Osteoblast (primary cell): ENCODE results near the gene KLF5. TPM values are rescaled to one million over a fixed set of nuclear protein-coding genes. Genes with fewer than 3 reads are reported as not detected.
A peak's percentile ranks its signal among the peaks of the same experiment; 100 is the strongest.

Experiments
- DNase-seq: peaks from one replicate; pipeline ENCODE4 v3.0.0; 2011; ENCODE audit warnings: low spot score, mixed read lengths; ENCODE audit not compliant: insufficient read length; ENCODE audit errors: missing footprints
- H2AFZ ChIP-seq: 2 replicates; pipeline ENCODE4 v1.6.0; 2011; ENCODE audit warnings: mild to moderate bottlenecking, low read length
- H3K27ac ChIP-seq: 2 replicates; pipeline ENCODE4 v1.5.1; 2011; ENCODE audit warnings: mild to moderate bottlenecking, low read depth, low read length, moderate library complexity
- H3K27me3 ChIP-seq: 2 replicates; pipeline ENCODE4 v1.6.0; 2012; ENCODE audit warnings: mild to moderate bottlenecking, control low read depth, inconsistent platforms, low read length, moderate library complexity; ENCODE audit not compliant: insufficient read depth
- H3K36me3 ChIP-seq: 2 replicates; pipeline ENCODE4 v1.5.1; 2011; ENCODE audit warnings: mild to moderate bottlenecking, low read length, control low read depth, moderate library complexity; ENCODE audit not compliant: insufficient read depth
- H3K4me1 ChIP-seq: 2 replicates; pipeline ENCODE4 v1.5.1; 2011; ENCODE audit warnings: mild to moderate bottlenecking, low read length, control low read depth, moderate library complexity; ENCODE audit not compliant: insufficient read depth
- H3K4me2 ChIP-seq: 2 replicates; pipeline ENCODE4 v1.6.0; 2011; ENCODE audit warnings: mild to moderate bottlenecking, low read length; ENCODE audit not compliant: insufficient read depth
- H3K4me3 ChIP-seq: fragments of 200-600 bp; sonication (generic); 3 replicates; pipeline ENCODE4 v1.5.1; 2012; ENCODE audit warnings: mild to moderate bottlenecking, low read length, inconsistent platforms; ENCODE audit not compliant: insufficient read depth
- H3K79me2 ChIP-seq: 2 replicates; pipeline ENCODE4 v1.6.0; 2012; ENCODE audit warnings: mild to moderate bottlenecking, low read length, control low read depth, inconsistent platforms; ENCODE audit not compliant: insufficient read depth
- H3K9me3 ChIP-seq: 2 replicates; pipeline ENCODE4 v1.5.1; 2011; ENCODE audit warnings: low read depth, low read length, control low read depth
- H4K20me1 ChIP-seq: 2 replicates; pipeline ENCODE4 v1.6.0; 2012; ENCODE audit warnings: mild to moderate bottlenecking, low read length, control low read depth; ENCODE audit not compliant: insufficient read depth
- CTCF ChIP-seq: IDR thresholded peaks from 2 replicates; pipeline ENCODE4 v1.5.1; 2011; ENCODE audit warnings: mild to moderate bottlenecking, low read depth, low read length, moderate library complexity; ENCODE audit errors: extremely low read depth
- total RNA-seq: library from RNA; depleted of rRNA; stranded (reverse); fragments of >200 nt; gene quantifications from 2 replicates; pipeline ENCODE4 v1.2.3, GENCODE V29; 2012

KLF5 gene
- total RNA-seq, 1 donor = 4.0 TPM

GRCh38 chr13:73107970-73108369 lies 49.2 kb downstream of the KLF5 start:
- Histone ChIP-seq H3K79me2 (no peaks in the 10 kb centered on the region), H3K4me3 (no peak overlapping the region)
- no peak for TF ChIP-seq CTCF

GRCh38 chr13:73109288-73109899 lies 50.6 kb downstream of the KLF5 start:
- Histone ChIP-seq H3K27ac (no peak overlapping the region), H3K27me3 (peaks cover 3% of the 10 kb centered on the region), H2AFZ (no peak overlapping the region), H4K20me1 (no peaks in the 10 kb centered on the region), H3K36me3 (no peaks in the 10 kb centered on the region), H3K9me3 (no peaks in the 10 kb centered on the region), H3K79me2 (no peaks in the 10 kb centered on the region), H3K4me1 (no peaks in the 10 kb centered on the region), H3K4me3 (no peak overlapping the region), H3K4me2 (no peak overlapping the region)
- no peak for DNase-seq
- TF ChIP-seq CTCF = no peak

More at GRCh38 chr13:73107970-73108369, 49.2 kb downstream of the KLF5 start:
- Histone ChIP-seq H2AFZ (peak overlapping the region; percentile 58), H4K20me1 (no peaks in the 10 kb centered on the region), H3K9me3 (no peaks in the 10 kb centered on the region), H3K4me2 (peak overlapping the region; percentile 5), H3K27me3 (peaks cover 3% of the 10 kb centered on the region), H3K4me1 (no peaks in the 10 kb centered on the region), H3K27ac (no peak overlapping the region), H3K36me3 (no peaks in the 10 kb centered on the region)
- no peak for DNase-seq

DNA sequence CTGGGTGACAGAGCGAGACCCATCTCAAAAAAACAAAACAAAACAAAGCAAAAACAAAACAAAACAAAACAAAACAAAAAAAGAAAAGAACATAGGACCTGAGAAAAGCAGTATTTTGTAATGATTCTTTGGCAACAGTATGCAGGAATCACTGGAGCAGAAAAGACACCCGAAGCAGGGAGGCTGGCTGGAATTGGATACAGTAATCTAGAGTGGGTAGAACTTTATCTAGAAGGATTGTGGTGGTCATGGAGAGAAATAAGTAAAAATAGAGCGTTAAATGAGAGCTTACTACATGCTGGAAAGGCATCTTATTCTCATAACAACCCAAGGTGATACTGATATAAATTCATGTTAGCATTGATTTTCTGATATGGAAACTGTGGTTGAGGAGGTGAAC lies 51.2 kb downstream of the KLF5 start:
- Histone ChIP-seq H3K79me2 (no peaks in the 10 kb centered on the region), H3K4me1 (no peaks in the 10 kb centered on the region), H3K4me2 (no peak overlapping the region), H4K20me1 (no peaks in the 10 kb centered on the region), H3K36me3 (no peaks in the 10 kb centered on the region), H3K4me3 (no peak overlapping the region), H3K9me3 (no peaks in the 10 kb centered on the region), H3K27ac (no peak overlapping the region), H2AFZ (no peak overlapping the region), H3K27me3 (peaks cover 3% of the 10 kb centered on the region)
- TF ChIP-seq CTCF = no peak
- no peak for DNase-seq

DNA sequence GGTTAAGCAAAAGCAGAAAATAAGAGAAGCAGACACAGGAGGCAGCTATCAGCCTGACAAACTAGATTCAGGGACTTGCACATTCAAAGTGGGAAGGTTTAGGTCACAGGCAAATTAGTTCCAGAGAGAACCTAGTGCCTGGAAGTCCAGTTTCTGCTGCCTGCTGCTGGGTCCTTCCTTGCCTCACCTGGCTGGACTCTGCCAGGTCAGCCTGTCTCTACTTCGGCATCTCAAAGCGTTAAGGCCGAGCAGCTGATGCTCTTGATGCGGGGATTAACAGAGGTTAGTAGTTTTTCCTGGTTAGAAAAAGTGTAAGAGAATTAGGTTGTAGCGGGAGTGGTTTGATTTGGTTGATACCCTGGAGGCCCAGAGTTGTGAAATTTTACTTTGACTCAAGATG lies 52.0 kb downstream of the KLF5 start:
- Histone ChIP-seq H2AFZ (no peak overlapping the region), H3K9me3 (no peaks in the 10 kb centered on the region), H3K27me3 (peaks cover 3% of the 10 kb centered on the region), H3K79me2 (no peaks in the 10 kb centered on the region), H3K4me2 (no peak overlapping the region), H3K4me1 (no peaks in the 10 kb centered on the region), H3K27ac (no peak overlapping the region), H3K36me3 (no peaks in the 10 kb centered on the region), H3K4me3 (no peak overlapping the region), H4K20me1 (no peaks in the 10 kb centered on the region)
- no peak for DNase-seq
- TF ChIP-seq CTCF = no peak
